MM.1S (cell line): ENCODE data around the gene MORN4.

Source experiments
- DNase-seq: peaks from one replicate; pipeline ENCODE4 v3.0.0-alpha.2; 2015
- H2AFZ ChIP-seq: fragments of 300-600 bp; sonication (generic); 2 replicates; pipeline ENCODE4 v1.6.0; 2016; ENCODE audit warnings: antibody characterized with exemption, low read length
- H3F3A ChIP-seq: fragments of 300-600 bp; sonication (generic); 2 replicates; pipeline ENCODE4 v1.6.1; 2016; ENCODE audit warnings: mild to moderate bottlenecking, antibody characterized with exemption, low read length, moderate library complexity, mixed read lengths; ENCODE audit not compliant: insufficient read depth
- H3K27ac ChIP-seq: fragments of 300-600 bp; sonication (generic); 2 replicates; pipeline ENCODE4 v1.5.1; 2016; ENCODE audit warnings: mild to moderate bottlenecking, low read length
- H3K27me3 ChIP-seq: fragments of 300-600 bp; sonication (generic); replicated peaks from 2 replicates; pipeline ENCODE4 v1.6.0; 2016; ENCODE audit warnings: low read length; ENCODE audit not compliant: insufficient read depth
- H3K36me3 ChIP-seq: fragments of 300-600 bp; sonication (generic); replicated peaks from 2 replicates; pipeline ENCODE4 v1.6.1; 2016; ENCODE audit warnings: mild to moderate bottlenecking, low read length, mixed read lengths; ENCODE audit not compliant: insufficient read depth
- H3K4me1 ChIP-seq: fragments of 300-600 bp; sonication (generic); 2 replicates; pipeline ENCODE4 v1.6.1; 2016; ENCODE audit warnings: low read length, mixed read lengths
- H3K4me2 ChIP-seq: fragments of 300-600 bp; sonication (generic); 2 replicates; pipeline ENCODE4 v1.6.0; 2016; ENCODE audit warnings: low read depth, low read length
- H3K4me3 ChIP-seq: fragments of 300-600 bp; sonication (generic); 2 replicates; pipeline ENCODE4 v1.5.1; 2016; ENCODE audit warnings: low read length, mixed read lengths
- H3K79me2 ChIP-seq: fragments of 300-600 bp; sonication (generic); 2 replicates; pipeline ENCODE4 v1.6.1; 2016; ENCODE audit warnings: mixed run types, low read length, mixed read lengths
- H3K9ac ChIP-seq: fragments of 300-600 bp; sonication (generic); 2 replicates; pipeline ENCODE4 v1.6.1; 2016; ENCODE audit warnings: low read length, mixed read lengths
- H3K9me2 ChIP-seq: fragments of 300-600 bp; sonication (generic); replicated peaks from 2 replicates; pipeline ENCODE4 v1.6.1; 2016; ENCODE audit warnings: mild to moderate bottlenecking, low read length, mixed read lengths; ENCODE audit not compliant: insufficient read depth
- H3K9me3 ChIP-seq: fragments of 300-600 bp; sonication (generic); replicated peaks from 2 replicates; pipeline ENCODE4 v1.6.1; 2016; ENCODE audit warnings: mild to moderate bottlenecking, low read length, mixed read lengths; ENCODE audit not compliant: insufficient read depth
- H4K20me1 ChIP-seq: fragments of 300-600 bp; sonication (generic); 2 replicates; pipeline ENCODE4 v1.6.1; 2016; ENCODE audit warnings: mild to moderate bottlenecking, low read length, moderate library complexity, mixed read lengths; ENCODE audit not compliant: insufficient read depth
- EZH2 ChIP-seq: fragments of 300-600 bp; sonication (generic); optimal IDR thresholded peaks from 2 replicates; pipeline ENCODE3; 2017; ENCODE audit warnings: low read depth, mild to moderate bottlenecking, antibody characterized with exemption, low read length, mixed read lengths
- EZH2phosphoT487 ChIP-seq: fragments of 300-600 bp; sonication (generic); IDR thresholded peaks from 2 replicates; pipeline ENCODE4 v1.6.1; 2018; ENCODE audit warnings: antibody characterized with exemption, low read length
- TF ChIP-seq, protein P1 (sequence below): fragments of 300-600 bp; sonication (generic); IDR thresholded peaks from 2 replicates; pipeline ENCODE4 v1.5.1; 2016; ENCODE audit warnings: antibody characterized with exemption, low read length, mixed read lengths

Gene MORN4

DNA sequence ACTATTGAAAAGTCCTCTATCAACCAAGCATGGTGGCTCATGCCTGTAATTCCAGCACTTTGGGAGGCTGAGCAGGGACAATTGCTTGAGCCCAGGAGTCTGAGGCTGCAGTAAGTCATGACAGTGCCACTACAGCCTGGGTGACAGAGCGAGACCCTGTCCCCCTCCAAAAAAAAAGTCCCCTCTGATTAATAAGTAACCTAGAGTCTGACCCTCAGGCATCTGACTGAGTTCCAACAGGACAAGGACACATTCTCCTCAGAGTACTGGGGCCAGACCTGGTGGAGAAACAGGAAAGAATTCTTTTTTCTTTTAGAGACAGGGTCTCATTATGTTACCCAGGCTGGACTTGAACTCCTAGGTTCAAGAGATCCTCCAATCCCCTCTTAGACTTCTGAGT, 10.0 kb downstream of the MORN4 start:
- Histone ChIP-seq H4K20me1 (no peaks in the 10 kb centered on the region), H3K9me3 (no peaks in the 10 kb centered on the region), H3K27me3 (no peaks in the 10 kb centered on the region), H3F3A (no peaks in the 10 kb centered on the region), H3K27ac (no peak overlapping the region), H3K79me2 (no peaks in the 10 kb centered on the region), H3K9ac (no peak overlapping the region), H3K4me3 (no peak overlapping the region), H3K36me3 (no peaks in the 10 kb centered on the region), H3K4me2 (no peak overlapping the region), H3K9me2 (no peaks in the 10 kb centered on the region), H3K4me1 (no peaks in the 10 kb centered on the region), H2AFZ (no peak overlapping the region)
- TF ChIP-seq, protein P1, sequence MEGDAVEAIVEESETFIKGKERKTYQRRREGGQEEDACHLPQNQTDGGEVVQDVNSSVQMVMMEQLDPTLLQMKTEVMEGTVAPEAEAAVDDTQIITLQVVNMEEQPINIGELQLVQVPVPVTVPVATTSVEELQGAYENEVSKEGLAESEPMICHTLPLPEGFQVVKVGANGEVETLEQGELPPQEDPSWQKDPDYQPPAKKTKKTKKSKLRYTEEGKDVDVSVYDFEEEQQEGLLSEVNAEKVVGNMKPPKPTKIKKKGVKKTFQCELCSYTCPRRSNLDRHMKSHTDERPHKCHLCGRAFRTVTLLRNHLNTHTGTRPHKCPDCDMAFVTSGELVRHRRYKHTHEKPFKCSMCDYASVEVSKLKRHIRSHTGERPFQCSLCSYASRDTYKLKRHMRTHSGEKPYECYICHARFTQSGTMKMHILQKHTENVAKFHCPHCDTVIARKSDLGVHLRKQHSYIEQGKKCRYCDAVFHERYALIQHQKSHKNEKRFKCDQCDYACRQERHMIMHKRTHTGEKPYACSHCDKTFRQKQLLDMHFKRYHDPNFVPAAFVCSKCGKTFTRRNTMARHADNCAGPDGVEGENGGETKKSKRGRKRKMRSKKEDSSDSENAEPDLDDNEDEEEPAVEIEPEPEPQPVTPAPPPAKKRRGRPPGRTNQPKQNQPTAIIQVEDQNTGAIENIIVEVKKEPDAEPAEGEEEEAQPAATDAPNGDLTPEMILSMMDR = no peak
- TF ChIP-seq EZH2phosphoT487 (no peak), EZH2 (no peak)
- no peak for DNase-seq

DNA sequence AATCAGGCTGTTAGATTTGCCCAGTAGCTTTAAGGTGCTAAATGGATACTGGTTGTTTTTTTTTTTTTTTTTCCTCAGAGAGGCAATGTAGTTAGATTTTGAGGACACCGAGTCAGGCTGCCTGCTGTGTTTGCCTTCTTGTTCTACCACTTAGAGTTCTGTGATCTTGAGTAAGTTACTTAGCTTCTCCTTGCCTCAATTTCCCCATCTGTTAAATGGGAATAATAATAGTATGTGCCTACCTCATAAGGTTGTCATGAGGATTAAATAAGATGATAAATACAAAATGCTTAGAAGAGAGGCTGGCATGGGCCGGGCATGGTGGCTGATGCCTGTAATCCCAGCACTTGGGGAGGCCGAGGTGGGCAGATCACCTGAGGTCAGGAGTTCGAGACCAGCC, 14.6 kb downstream of the MORN4 start:
- H3K27ac ChIP-seq = no peak overlapping the region
- no peaks in the 10 kb centered on the region for H3K9me3 ChIP-seq
- no peak overlapping the region for H3K4me3 ChIP-seq
- H3K4me2 ChIP-seq = no peak overlapping the region
- H3K9me2 ChIP-seq = no peaks in the 10 kb centered on the region
- H2AFZ ChIP-seq = no peak overlapping the region
- no peaks in the 10 kb centered on the region for H3K79me2 ChIP-seq
- no peaks in the 10 kb centered on the region for H3K27me3 ChIP-seq
- no peaks in the 10 kb centered on the region for H3F3A ChIP-seq
- H3K36me3 ChIP-seq = no peaks in the 10 kb centered on the region
- TF ChIP-seq, protein P1 = no peak
- TF ChIP-seq EZH2phosphoT487 = no peak
- TF ChIP-seq EZH2 = no peak
- H4K20me1 ChIP-seq = no peaks in the 10 kb centered on the region
- no peak for DNase-seq
- H3K9ac ChIP-seq = no peak overlapping the region
- H3K4me1 ChIP-seq = no peaks in the 10 kb centered on the region

DNA sequence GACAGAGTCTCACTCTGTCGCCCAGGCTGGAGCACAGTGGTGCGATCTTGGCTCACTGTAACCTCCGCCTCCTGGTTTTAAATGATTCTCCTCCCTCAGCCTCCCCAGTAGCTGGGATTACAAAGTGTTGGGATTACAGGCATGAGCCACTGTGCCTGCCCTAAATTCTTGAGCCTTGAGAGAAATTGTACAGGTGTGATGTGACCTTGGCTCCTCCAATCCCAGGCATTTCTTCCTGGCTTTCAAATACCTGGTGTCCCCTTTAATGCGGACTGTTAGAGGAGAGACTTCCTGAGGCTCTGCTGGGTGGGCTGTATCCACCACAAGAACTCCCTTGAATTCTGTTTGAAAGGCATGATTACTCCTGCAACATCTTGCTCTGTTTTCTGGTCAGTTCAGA, 15.0 kb downstream of the MORN4 start:
- no peaks in the 10 kb centered on the region for H4K20me1 ChIP-seq
- TF ChIP-seq EZH2 (no peak), EZH2phosphoT487 (no peak)
- TF ChIP-seq, protein P1 = no peak
- no peaks in the 10 kb centered on the region for H3K36me3 ChIP-seq
- H3K4me3 ChIP-seq = no peak overlapping the region
- no peak overlapping the region for H3K27ac ChIP-seq
- no peak overlapping the region for H3K4me2 ChIP-seq
- H2AFZ ChIP-seq = no peak overlapping the region
- no peak for DNase-seq
- H3K27me3 ChIP-seq = no peaks in the 10 kb centered on the region
- H3K4me1 ChIP-seq = no peaks in the 10 kb centered on the region
- H3K9me2 ChIP-seq = no peaks in the 10 kb centered on the region
- H3F3A ChIP-seq = no peaks in the 10 kb centered on the region
- no peaks in the 10 kb centered on the region for H3K79me2 ChIP-seq
- no peaks in the 10 kb centered on the region for H3K9me3 ChIP-seq
- H3K9ac ChIP-seq = no peak overlapping the region
